ENCODE results near the gene LCN15.
A peak's percentile ranks its signal among the peaks of the same experiment; 100 is the strongest.

Gene LCN15

GRCh38 chr9:136714893-136715274 is 49.4 kb downstream of the LCN15 start:
- Histone ChIP-seq H3K9me3 (ENCODE audit: insufficient read depth, low read length) (no peaks in the 10 kb centered on the region), H3K36me3 (replicated peaks; ENCODE audit: low read depth, low read length) (no peaks in the 10 kb centered on the region), H3K9ac (ENCODE audit: low read length) (no peak overlapping the region), H4K20me1 (ENCODE audit: insufficient read depth, low read length) (no peaks in the 10 kb centered on the region), H3K27ac (ENCODE audit: low read length) (no peak overlapping the region), H3K27me3 (ENCODE audit: low read depth, low read length) (no peaks in the 10 kb centered on the region), H2AFZ (ENCODE audit: low read depth, low read length) (no peak overlapping the region), H3K4me2 (ENCODE audit: low read length) (no peak overlapping the region), H3K4me1 (ENCODE audit: low read length) (peaks cover 7% of the 10 kb centered on the region; the same call in 1 of the 2 replicates), H3K79me2 (ENCODE audit: low read length) (no peaks in the 10 kb centered on the region), H3K4me3 (ENCODE audit: low read length) (no peak overlapping the region)
- TF ChIP-seq, protein P1, sequence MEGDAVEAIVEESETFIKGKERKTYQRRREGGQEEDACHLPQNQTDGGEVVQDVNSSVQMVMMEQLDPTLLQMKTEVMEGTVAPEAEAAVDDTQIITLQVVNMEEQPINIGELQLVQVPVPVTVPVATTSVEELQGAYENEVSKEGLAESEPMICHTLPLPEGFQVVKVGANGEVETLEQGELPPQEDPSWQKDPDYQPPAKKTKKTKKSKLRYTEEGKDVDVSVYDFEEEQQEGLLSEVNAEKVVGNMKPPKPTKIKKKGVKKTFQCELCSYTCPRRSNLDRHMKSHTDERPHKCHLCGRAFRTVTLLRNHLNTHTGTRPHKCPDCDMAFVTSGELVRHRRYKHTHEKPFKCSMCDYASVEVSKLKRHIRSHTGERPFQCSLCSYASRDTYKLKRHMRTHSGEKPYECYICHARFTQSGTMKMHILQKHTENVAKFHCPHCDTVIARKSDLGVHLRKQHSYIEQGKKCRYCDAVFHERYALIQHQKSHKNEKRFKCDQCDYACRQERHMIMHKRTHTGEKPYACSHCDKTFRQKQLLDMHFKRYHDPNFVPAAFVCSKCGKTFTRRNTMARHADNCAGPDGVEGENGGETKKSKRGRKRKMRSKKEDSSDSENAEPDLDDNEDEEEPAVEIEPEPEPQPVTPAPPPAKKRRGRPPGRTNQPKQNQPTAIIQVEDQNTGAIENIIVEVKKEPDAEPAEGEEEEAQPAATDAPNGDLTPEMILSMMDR (IDR thresholded peaks at IDR 0.05; ENCODE audit: low read depth, low read length), result no peak
- TF ChIP-seq EZH2phosphoT487 (IDR thresholded peaks at IDR 0.05; ENCODE audit: low read depth), result no peak

DNA sequence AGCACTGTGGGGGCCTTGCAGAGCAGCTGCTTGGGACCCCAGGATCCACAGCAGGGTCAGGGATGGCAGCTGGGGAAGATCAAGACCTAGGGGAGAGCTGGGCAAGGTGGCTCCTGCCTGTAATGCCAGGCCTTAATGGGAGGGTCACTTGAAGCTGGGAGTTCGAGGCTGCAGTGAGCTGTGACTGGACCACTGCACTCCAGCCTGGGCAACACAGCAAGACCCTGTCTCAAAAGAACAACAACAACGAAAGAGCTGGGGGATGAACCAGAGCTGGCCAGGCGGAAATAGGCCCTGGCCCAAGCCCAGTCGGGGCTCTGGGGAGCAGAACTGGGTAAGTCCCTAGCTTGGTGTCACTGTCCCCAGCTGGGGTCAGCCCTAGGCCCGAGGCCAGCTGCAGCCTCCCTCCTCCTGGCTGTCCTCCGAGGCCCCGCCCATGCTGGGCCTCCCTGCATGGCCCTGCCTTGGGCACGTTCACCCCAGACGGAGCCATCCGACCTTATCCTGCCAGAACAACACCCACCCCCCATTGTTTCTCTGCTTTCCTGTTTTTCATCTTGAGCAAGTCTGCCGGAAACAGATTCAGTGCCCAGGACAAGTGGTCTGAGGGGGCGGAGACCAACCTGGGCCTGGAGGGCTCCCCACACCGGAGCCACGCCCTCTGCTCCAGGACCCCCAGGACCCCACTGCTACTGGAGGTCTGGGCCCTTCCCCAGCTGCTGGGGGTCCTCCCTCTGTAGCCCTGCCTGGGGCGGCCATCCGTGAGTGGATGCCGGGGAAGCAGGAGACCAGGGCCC is 50.0 kb downstream of the LCN15 start:
- peak overlapping the region; percentile 81; the same call in 1 of the 2 replicates for H3K4me3 ChIP-seq (ENCODE audit: low read length)
- no peak overlapping the region for H3K9ac ChIP-seq (ENCODE audit: low read length)
- H3K36me3 ChIP-seq (replicated peaks; ENCODE audit: low read depth, low read length), result no peaks in the 10 kb centered on the region
- H2AFZ ChIP-seq (ENCODE audit: low read depth, low read length), result no peak overlapping the region
- H4K20me1 ChIP-seq (ENCODE audit: insufficient read depth, low read length), result no peaks in the 10 kb centered on the region
- no peaks in the 10 kb centered on the region for H3K9me3 ChIP-seq (ENCODE audit: insufficient read depth, low read length)
- no peaks in the 10 kb centered on the region for H3K27me3 ChIP-seq (ENCODE audit: low read depth, low read length)
- H3K79me2 ChIP-seq (ENCODE audit: low read length), result no peaks in the 10 kb centered on the region
- TF ChIP-seq EZH2phosphoT487 (IDR thresholded peaks at IDR 0.05; ENCODE audit: low read depth), result no peak
- TF ChIP-seq, protein P1 (IDR thresholded peaks at IDR 0.05; ENCODE audit: low read depth, low read length), result no peak
- H3K4me1 ChIP-seq (ENCODE audit: low read length), result peaks cover 3% of the 10 kb centered on the region; the same call in 1 of the 2 replicates
- H3K4me2 ChIP-seq (ENCODE audit: low read length), result peak overlapping the region; percentile 72
- H3K27ac ChIP-seq (ENCODE audit: low read length), result no peak overlapping the region

DNA sequence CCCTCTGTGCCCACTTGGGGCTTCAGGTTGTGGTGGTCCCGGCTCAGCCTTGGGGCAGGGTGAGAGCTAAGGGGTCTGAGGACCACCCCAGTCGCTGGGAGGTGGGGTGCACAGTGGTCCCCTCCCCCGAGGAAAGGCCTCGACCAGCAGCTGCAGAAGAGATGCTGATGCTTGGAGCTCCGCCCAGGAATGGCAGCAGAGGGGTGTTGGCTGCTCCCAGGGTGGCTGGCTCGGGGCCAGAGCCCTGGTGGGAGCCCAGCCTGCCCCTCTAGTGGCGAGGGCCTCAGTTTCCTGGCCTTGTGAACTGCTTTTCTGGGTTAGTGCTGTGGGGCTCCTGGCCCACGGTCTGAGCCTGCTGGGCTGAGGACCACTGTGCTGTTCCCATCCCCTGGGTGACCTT is 50.8 kb downstream of the LCN15 start:
- Histone ChIP-seq H3K4me2 (ENCODE audit: low read length) (peak overlapping the region; percentile 72), H3K27ac (ENCODE audit: low read length) (no peak overlapping the region), H2AFZ (ENCODE audit: low read depth, low read length) (no peak overlapping the region), H3K27me3 (ENCODE audit: low read depth, low read length) (no peaks in the 10 kb centered on the region), H3K79me2 (ENCODE audit: low read length) (no peaks in the 10 kb centered on the region), H4K20me1 (ENCODE audit: insufficient read depth, low read length) (no peaks in the 10 kb centered on the region), H3K4me3 (ENCODE audit: low read length) (peak overlapping the region; percentile 81), H3K9ac (ENCODE audit: low read length) (peak overlapping the region; percentile 63), H3K4me1 (ENCODE audit: low read length) (no peaks in the 10 kb centered on the region), H3K9me3 (ENCODE audit: insufficient read depth, low read length) (no peaks in the 10 kb centered on the region), H3K36me3 (replicated peaks; ENCODE audit: low read depth, low read length) (no peaks in the 10 kb centered on the region)
- TF ChIP-seq, protein P1 (IDR thresholded peaks at IDR 0.05; ENCODE audit: low read depth, low read length), result no peak
- no peak for TF ChIP-seq EZH2phosphoT487 (IDR thresholded peaks at IDR 0.05; ENCODE audit: low read depth)

DNA sequence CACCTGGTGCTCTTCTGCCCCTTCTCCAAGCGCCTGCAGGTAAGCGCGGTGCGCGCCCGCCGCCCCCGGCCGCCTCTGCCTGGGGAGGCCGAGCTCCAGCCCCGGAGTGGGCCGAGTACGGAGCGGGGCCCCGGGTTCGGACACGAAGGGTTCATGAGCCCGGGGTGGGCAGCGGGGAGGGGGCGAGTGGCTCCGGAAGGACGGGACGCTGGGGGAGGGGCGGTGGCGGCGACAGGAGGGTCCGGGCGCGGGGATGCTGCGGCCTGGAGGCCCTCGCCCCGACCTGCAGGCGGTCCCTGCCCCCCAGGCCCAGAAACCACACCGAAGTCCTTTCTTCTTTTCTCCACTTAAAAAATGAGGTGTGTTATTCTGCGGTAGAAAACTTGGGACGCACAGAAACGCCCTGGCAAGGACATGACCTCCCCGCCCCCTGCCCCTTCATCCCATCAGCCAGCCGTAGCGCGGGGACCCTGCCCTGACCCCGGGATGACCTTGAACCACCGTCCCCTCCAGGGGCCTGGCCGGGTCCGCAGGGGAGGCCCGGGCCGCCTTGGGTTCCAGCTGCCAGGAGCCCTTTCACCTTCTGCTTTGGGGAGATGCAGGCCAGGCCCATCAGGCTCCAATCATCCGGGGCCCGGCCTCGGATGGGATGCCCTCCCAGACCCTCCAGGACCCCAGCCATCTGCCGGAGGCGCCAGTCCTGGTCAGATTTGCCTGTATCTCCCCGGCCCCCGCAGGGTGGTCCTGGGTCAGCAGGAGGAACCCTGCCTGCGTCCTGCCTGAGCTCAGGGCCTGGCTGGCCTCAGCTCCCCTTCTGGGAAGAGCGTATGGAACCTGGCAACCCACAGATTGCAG is 51.4 kb downstream of the LCN15 start:
- peak overlapping the region; percentile 72 for H3K4me2 ChIP-seq (ENCODE audit: low read length)
- H3K27me3 ChIP-seq (ENCODE audit: low read depth, low read length), result no peaks in the 10 kb centered on the region
- TF ChIP-seq, protein P1 (IDR thresholded peaks at IDR 0.05; ENCODE audit: low read depth, low read length), result no peak
- no peak for TF ChIP-seq EZH2phosphoT487 (IDR thresholded peaks at IDR 0.05; ENCODE audit: low read depth)
- no peaks in the 10 kb centered on the region for H3K9me3 ChIP-seq (ENCODE audit: insufficient read depth, low read length)
- no peak overlapping the region for H2AFZ ChIP-seq (ENCODE audit: low read depth, low read length)
- no peaks in the 10 kb centered on the region for H3K4me1 ChIP-seq (ENCODE audit: low read length)
- H3K4me3 ChIP-seq (ENCODE audit: low read length), result peak overlapping the region; percentile 81
- no peaks in the 10 kb centered on the region for H4K20me1 ChIP-seq (ENCODE audit: insufficient read depth, low read length)
- H3K36me3 ChIP-seq (replicated peaks; ENCODE audit: low read depth, low read length), result no peaks in the 10 kb centered on the region
- H3K9ac ChIP-seq (ENCODE audit: low read length), result peak overlapping the region; percentile 63
- no peaks in the 10 kb centered on the region for H3K79me2 ChIP-seq (ENCODE audit: low read length)
- H3K27ac ChIP-seq (ENCODE audit: low read length), result no peak overlapping the region

All from OCI-LY3 (cell line).